ENCODE measurements around the gene CHD6. TPM values are rescaled to one million over a fixed set of nuclear protein-coding genes. Genes with fewer than 3 reads are reported as not detected.

The CHD6 gene
- total RNA-seq, 2 experiments from 2014 or later: 25.2 to 29.6 TPM

- no peak overlapping the region for H3K27ac Mint-ChIP-seq
- intact Hi-C loops (cut with micrococcal nuclease): no loop called here
- no peak for DNase-seq
- ChIA-PET CTCF (no interaction called here), POLR2A (no interaction called here)
- H3K4me1 Mint-ChIP-seq (ENCODE audit: low read depth): peaks cover 8% of the 10 kb centered on the region
- H3K4me3 Mint-ChIP-seq: no peak overlapping the region
- no peaks in the 10 kb centered on the region for H3K27me3 Mint-ChIP-seq
- peaks cover 82% of the 10 kb centered on the region for H3K9me3 Mint-ChIP-seq
- peaks cover 65% of the 10 kb centered on the region for H3K36me3 Mint-ChIP-seq
Observed at GRCh38 chr20:41598719-41599118, 19.5 kb downstream of the CHD6 start.

DNA sequence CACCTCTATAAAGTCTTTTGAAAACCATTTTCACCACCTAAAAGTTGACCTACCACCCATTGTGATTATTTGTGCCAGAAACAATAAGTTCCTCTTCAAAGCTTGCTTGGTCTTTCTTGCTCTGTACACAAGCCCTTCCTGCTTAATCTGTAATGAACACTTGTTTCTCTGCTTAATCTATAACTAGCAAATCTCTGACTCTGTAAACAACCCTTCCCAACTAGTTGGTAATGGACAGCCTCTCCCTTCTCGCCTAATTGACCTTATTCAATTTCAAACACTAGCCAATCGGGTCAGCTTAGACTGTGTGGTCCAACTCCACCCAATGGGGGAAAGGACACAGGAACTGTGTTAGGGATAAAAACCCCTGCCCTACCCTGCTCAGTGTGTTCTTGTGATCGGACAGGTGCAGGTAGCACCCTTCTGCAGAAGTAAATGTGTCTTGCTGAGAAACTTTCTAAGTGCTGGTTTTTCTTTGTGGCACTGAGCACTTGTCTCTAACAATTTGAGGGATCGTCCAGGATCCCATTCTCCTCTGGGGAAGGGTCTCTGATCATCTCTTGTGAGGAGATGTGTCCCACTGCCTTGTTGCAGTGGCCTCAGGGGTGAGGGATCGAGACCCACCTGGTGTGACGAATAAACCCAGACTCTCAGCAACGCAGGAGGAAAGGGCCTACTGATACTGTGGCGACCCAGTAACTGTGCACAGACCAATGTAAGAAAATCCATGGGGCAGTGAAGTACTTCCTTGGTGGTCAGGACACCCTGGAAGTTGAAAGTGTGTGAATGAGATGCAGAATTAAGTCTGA, 23.5 kb downstream of the CHD6 start:
- ChIA-PET CTCF (no interaction called here), POLR2A (no interaction called here)
- Mint-ChIP-seq H3K27ac (no peak overlapping the region), H3K4me3 (no peak overlapping the region), H3K4me1 (ENCODE audit: low read depth) (peaks cover 16% of the 10 kb centered on the region), H3K27me3 (no peaks in the 10 kb centered on the region), H3K9me3 (peaks cover 67% of the 10 kb centered on the region), H3K36me3 (peaks cover 55% of the 10 kb centered on the region)
- intact Hi-C loops (cut with micrococcal nuclease): no loop called here
- no peak for DNase-seq

- ChIA-PET CTCF (no interaction called here), POLR2A (no interaction called here)
- no peak overlapping the region for H3K4me3 Mint-ChIP-seq
- intact Hi-C loops (cut with micrococcal nuclease): no loop called here
- peaks cover 43% of the 10 kb centered on the region for H3K36me3 Mint-ChIP-seq
- H3K27ac Mint-ChIP-seq: no peak overlapping the region
- no peaks in the 10 kb centered on the region for H3K27me3 Mint-ChIP-seq
- H3K4me1 Mint-ChIP-seq (ENCODE audit: low read depth): peaks cover 18% of the 10 kb centered on the region
- peaks cover 57% of the 10 kb centered on the region for H3K9me3 Mint-ChIP-seq
- DNase-seq: no peak
Observed at GRCh38 chr20:41592516-41593216, 25.5 kb downstream of the CHD6 start.

- Mint-ChIP-seq H3K4me3 (no peak overlapping the region), H3K4me1 (ENCODE audit: low read depth) (peaks cover 7% of the 10 kb centered on the region), H3K9me3 (peaks cover 40% of the 10 kb centered on the region), H3K27me3 (no peaks in the 10 kb centered on the region), H3K27ac (no peak overlapping the region), H3K36me3 (peaks cover 34% of the 10 kb centered on the region)
- ChIA-PET CTCF (no interaction called here), POLR2A (no interaction called here)
- DNase-seq: no peak
- intact Hi-C loops (cut with micrococcal nuclease): no loop called here
Observed at GRCh38 chr20:41587956-41588355, 30.2 kb downstream of the CHD6 start.

DNA sequence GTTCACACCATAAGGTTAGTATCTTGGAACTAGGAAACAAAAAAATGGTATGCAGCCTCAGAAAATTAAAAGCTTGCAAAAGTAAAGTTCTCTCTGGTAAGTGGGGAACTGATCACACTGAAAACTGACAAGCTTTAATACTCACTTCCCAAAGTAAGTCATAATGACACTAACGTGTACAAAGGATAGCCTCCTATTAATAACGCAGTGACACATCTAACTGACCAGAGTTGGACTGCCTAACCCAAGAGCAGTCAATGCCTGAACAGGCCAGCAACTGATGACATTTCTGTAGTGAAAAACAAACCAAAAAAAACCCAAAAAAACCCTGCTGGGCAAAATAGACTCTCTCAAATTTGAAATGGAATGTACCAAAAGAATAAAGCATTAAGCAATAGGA, 30.7 kb downstream of the CHD6 start:
- POLR2A ChIA-PET: no interaction called here
- no peak overlapping the region for H3K27ac Mint-ChIP-seq

GRCh38 chr20:41586772-41587171, 31.4 kb downstream of the CHD6 start:
- peaks cover 12% of the 10 kb centered on the region for H3K4me1 Mint-ChIP-seq (ENCODE audit: low read depth)
- peaks cover 34% of the 10 kb centered on the region for H3K36me3 Mint-ChIP-seq
- H3K4me3 Mint-ChIP-seq: no peak overlapping the region
- ChIA-PET CTCF (no interaction called here), POLR2A (no interaction called here)
- peaks cover 40% of the 10 kb centered on the region for H3K9me3 Mint-ChIP-seq
- no peak overlapping the region for H3K27ac Mint-ChIP-seq
- H3K27me3 Mint-ChIP-seq: no peaks in the 10 kb centered on the region
- intact Hi-C loops (cut with micrococcal nuclease): no loop called here
- DNase-seq: no peak

More for the DNA sequence above, 30.7 kb downstream of the CHD6 start:
- intact Hi-C loops (cut with micrococcal nuclease): no loop called here
- DNase-seq: no peak
- Mint-ChIP-seq H3K4me3 (no peak overlapping the region), H3K9me3 (peaks cover 40% of the 10 kb centered on the region), H3K36me3 (peaks cover 34% of the 10 kb centered on the region), H3K4me1 (ENCODE audit: low read depth) (peaks cover 9% of the 10 kb centered on the region), H3K27me3 (no peaks in the 10 kb centered on the region)
- CTCF ChIA-PET: no interaction called here

DNA sequence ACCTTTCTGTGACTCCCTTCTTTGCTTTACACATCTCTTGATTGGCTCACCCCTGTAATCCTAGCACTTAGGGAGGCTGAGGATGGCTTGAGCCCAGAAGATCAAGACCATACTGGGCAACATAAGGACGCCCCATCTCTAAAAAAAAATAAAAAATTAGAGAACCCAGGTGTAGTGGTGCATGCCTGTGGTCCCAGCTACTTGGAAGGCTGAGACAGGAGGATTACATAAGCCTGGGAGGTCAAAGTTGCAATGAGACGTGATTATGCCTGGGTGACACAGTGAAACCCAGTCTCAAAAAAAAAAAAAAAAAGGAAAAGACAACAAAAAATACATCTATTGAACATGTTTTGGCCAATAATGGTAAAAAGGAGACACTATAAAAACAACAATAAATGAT, 37.8 kb downstream of the CHD6 start:
- no peak for DNase-seq
- intact Hi-C loops (cut with micrococcal nuclease): no loop called here
- Mint-ChIP-seq H3K4me3 (no peak overlapping the region), H3K9me3 (peaks cover 7% of the 10 kb centered on the region), H3K4me1 (ENCODE audit: low read depth) (peaks cover 32% of the 10 kb centered on the region), H3K36me3 (peaks cover 10% of the 10 kb centered on the region), H3K27ac (no peak overlapping the region), H3K27me3 (no peaks in the 10 kb centered on the region)
- ChIA-PET CTCF (no interaction called here), POLR2A (no interaction called here)

- intact Hi-C loops (cut with micrococcal nuclease): no loop called here
- peaks cover 41% of the 10 kb centered on the region for H3K4me1 Mint-ChIP-seq (ENCODE audit: low read depth)
- DNase-seq: no peak
- no peak overlapping the region for H3K27ac Mint-ChIP-seq
- ChIA-PET POLR2A (no interaction called here), CTCF (no interaction called here)
- no peaks in the 10 kb centered on the region for H3K27me3 Mint-ChIP-seq
- H3K36me3 Mint-ChIP-seq: peaks cover 7% of the 10 kb centered on the region
- H3K4me3 Mint-ChIP-seq: no peak overlapping the region
- H3K9me3 Mint-ChIP-seq: peaks cover 8% of the 10 kb centered on the region
Observed at GRCh38 chr20:41577129-41578009, 40.8 kb downstream of the CHD6 start.

DNA sequence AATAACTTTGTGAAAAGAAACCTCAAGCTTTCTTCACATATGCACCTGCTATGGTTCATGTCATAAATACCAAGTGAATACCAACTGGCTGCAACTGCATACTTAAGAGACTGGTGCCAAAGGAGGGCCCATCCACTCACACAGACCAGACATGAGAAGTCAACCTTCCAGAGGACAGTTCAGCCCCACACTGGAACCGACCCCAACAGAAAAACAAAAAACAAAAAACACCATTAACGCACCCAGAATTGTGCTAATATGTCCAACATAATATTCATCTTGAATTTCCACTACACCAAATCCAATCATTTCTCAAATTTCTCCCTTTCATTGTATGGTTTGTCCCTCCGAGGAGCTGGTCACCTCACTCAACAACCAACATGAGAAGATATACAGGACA, 42.8 kb downstream of the CHD6 start:
- no peak for DNase-seq
- ChIA-PET POLR2A (no interaction called here), CTCF (no interaction called here)
- Mint-ChIP-seq H3K9me3 (peaks cover 8% of the 10 kb centered on the region), H3K4me3 (no peak overlapping the region), H3K36me3 (peaks cover 7% of the 10 kb centered on the region), H3K4me1 (ENCODE audit: low read depth) (peaks cover 51% of the 10 kb centered on the region), H3K27ac (no peak overlapping the region), H3K27me3 (no peaks in the 10 kb centered on the region)
- intact Hi-C loops (cut with micrococcal nuclease): no loop called here

- no peaks in the 10 kb centered on the region for H3K27me3 Mint-ChIP-seq
- H3K27ac Mint-ChIP-seq: no peak overlapping the region
- H3K9me3 Mint-ChIP-seq: peaks cover 8% of the 10 kb centered on the region
- peaks cover 53% of the 10 kb centered on the region for H3K4me1 Mint-ChIP-seq (ENCODE audit: low read depth)
- ChIA-PET CTCF (interaction anchor here (1.0 kb wide), 1 partner anchor 11 kb away, joined by 3 read pairs; no protein-coding TSS in a partner anchor), POLR2A (no interaction called here)
- intact Hi-C loops (cut with micrococcal nuclease): no loop called here
- H3K36me3 Mint-ChIP-seq: peaks cover 7% of the 10 kb centered on the region
- H3K4me3 Mint-ChIP-seq: no peak overlapping the region
- no peak for DNase-seq
Observed at GRCh38 chr20:41574802-41575389, 43.3 kb downstream of the CHD6 start.

DNA sequence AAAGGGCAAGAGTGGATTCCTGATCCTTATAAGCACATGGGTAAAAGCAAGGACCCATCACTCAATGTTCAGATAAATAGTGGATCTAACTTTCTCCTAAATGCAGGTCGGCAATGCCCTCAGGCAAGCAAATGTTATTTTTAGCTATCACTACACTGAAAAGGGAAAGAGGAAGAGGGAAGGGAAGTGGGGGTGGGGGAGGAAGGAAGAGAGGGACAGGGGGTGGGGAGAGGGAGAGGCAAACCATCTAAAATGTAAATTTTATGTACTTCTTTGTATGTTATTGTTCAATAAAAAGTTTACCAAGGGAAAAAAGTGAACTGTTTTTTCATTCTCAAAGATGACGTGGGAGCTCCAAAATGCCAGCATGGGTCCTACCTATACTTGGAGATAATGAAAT, 44.2 kb downstream of the CHD6 start:
- intact Hi-C loops (cut with micrococcal nuclease): no loop called here
- Mint-ChIP-seq H3K9me3 (peaks cover 8% of the 10 kb centered on the region), H3K27me3 (no peaks in the 10 kb centered on the region), H3K4me1 (ENCODE audit: low read depth) (peaks cover 58% of the 10 kb centered on the region), H3K27ac (no peak overlapping the region), H3K36me3 (peaks cover 7% of the 10 kb centered on the region), H3K4me3 (no peak overlapping the region)
- DNase-seq: no peak
- ChIA-PET POLR2A (no interaction called here), CTCF (interaction anchor here (1.0 kb wide), 1 partner anchor 10 kb away, joined by 3 read pairs; no protein-coding TSS in a partner anchor)

- H3K4me1 Mint-ChIP-seq (ENCODE audit: low read depth): peaks cover 53% of the 10 kb centered on the region
- ChIA-PET POLR2A (interaction anchor here (0.9 kb wide), 1 partner anchor 146 kb away, joined by 5 read pairs; no protein-coding TSS in a partner anchor), CTCF (no interaction called here)
- intact Hi-C loops (cut with micrococcal nuclease): no loop called here
- peaks cover 8% of the 10 kb centered on the region for H3K9me3 Mint-ChIP-seq
- H3K4me3 Mint-ChIP-seq: no peak overlapping the region
- H3K36me3 Mint-ChIP-seq: peaks cover 7% of the 10 kb centered on the region
- no peak overlapping the region for H3K27ac Mint-ChIP-seq
- no peaks in the 10 kb centered on the region for H3K27me3 Mint-ChIP-seq
- no peak for DNase-seq
Observed at GRCh38 chr20:41572010-41572572, 46.1 kb downstream of the CHD6 start.

Data from activated CD4-positive, alpha-beta memory T cell treated with anti-CD3 and anti-CD28 coated beads for 36 hours (primary cell).